Raji (cell line): ENCODE data around the gene GSTM4.

Experiments used
- POLR2A ChIP-seq: IDR thresholded peaks from 2 replicates; pipeline ENCODE4 v1.6.1; 2011; ENCODE audit warnings: low read depth, low read length, control low read depth; ENCODE audit not compliant: insufficient read depth

GSTM4 gene

GRCh38 chr1:109667452-109668122 lies 11.7 kb downstream of the GSTM4 start, which contains the start of gene GSTM2:
Gene GSTM2 (plus strand): TSS chr1:109668057. CDS start chr1:109668116, 59 bp downstream.
- no peak for TF ChIP-seq POLR2A

- TF ChIP-seq POLR2A = no peak
These were observed 12.3 kb downstream of the GSTM4 start for GRCh38 chr1:109668123-109668775.

- no peak for TF ChIP-seq POLR2A
These were observed 13.5 kb downstream of the GSTM4 start for GRCh38 chr1:109669246-109669948.

- TF ChIP-seq POLR2A = no peak
These were observed 15.2 kb downstream of the GSTM4 start for GRCh38 chr1:109671067-109671466.

- no peak for TF ChIP-seq POLR2A
These were observed 21.6 kb downstream of the GSTM4 start for GRCh38 chr1:109677459-109677858.

GRCh38 chr1:109687641-109688499 lies 32.0 kb downstream of the GSTM4 start, which contains the start of gene GSTM1:
Gene GSTM1 (plus strand): TSS chr1:109687817. CDS start chr1:109687874, 57 bp downstream.
- TF ChIP-seq POLR2A = no peak

GRCh38 chr1:109689844-109690405 lies 34.0 kb downstream of the GSTM4 start:
- TF ChIP-seq POLR2A = no peak

- TF ChIP-seq POLR2A = no peak
These were observed 35.9 kb downstream of the GSTM4 start for GRCh38 chr1:109691759-109692158.

GRCh38 chr1:109697066-109697465 lies 41.2 kb downstream of the GSTM4 start:
- TF ChIP-seq POLR2A = no peak

- no peak for TF ChIP-seq POLR2A
These were observed 48.3 kb downstream of the GSTM4 start for GRCh38 chr1:109704173-109704572.

- TF ChIP-seq POLR2A = no peak
These were observed 49.5 kb downstream of the GSTM4 start for GRCh38 chr1:109705411-109705810.
